HG03520 (cell line): ENCODE data around the gene SAXO2.
"Not testable (repeated sequence)": the region's sequence is repeated elsewhere in the genome, so short reads cannot be mapped to it uniquely, and the experiment has no call there.

Experiments used
- ATAC-seq: cut with Tn5 transposase; IDR thresholded peaks from one replicate; pipeline ENCODE4 v1.9.1; 2021; ENCODE audit warnings: mild to moderate bottlenecking, moderate library complexity; ENCODE audit not compliant: unreplicated experiment

SAXO2 gene

GRCh38 chr15:82332711-82333602, 70.3 kb downstream of the SAXO2 start:
- not testable (repeated sequence) for ATAC-seq

GRCh38 chr15:82333603-82334553, 71.3 kb downstream of the SAXO2 start:
- ATAC-seq: not testable (repeated sequence)
